ENCODE measurements around the gene FSTL5.
"Not testable (repeated sequence)": the region's sequence is repeated elsewhere in the genome, so short reads cannot be mapped to it uniquely, and the experiment has no call there.

FSTL5 gene

GRCh38 chr4:162131256-162131655 lies 32.5 kb downstream of the FSTL5 start:
- TF ChIP-seq CTCF (IDR thresholded peaks at IDR 0.05; ENCODE audit: low read depth, low read length): no peak
- no peak overlapping the region for H3K4me3 ChIP-seq (ENCODE audit: low read depth, low read length)

- no peak for TF ChIP-seq CTCF (IDR thresholded peaks at IDR 0.05; ENCODE audit: low read depth, low read length)
- no peak overlapping the region for H3K4me3 ChIP-seq (ENCODE audit: low read depth, low read length)
Measured at GRCh38 chr4:162126729-162127128, 37.1 kb downstream of the FSTL5 start.

- no peak for TF ChIP-seq CTCF (IDR thresholded peaks at IDR 0.05; ENCODE audit: low read depth, low read length)
Measured at GRCh38 chr4:162117051-162117450, 46.7 kb downstream of the FSTL5 start.

GRCh38 chr4:162116095-162116779 lies 47.6 kb downstream of the FSTL5 start:
- TF ChIP-seq CTCF (IDR thresholded peaks at IDR 0.05; ENCODE audit: low read depth, low read length): no peak
- H3K4me3 ChIP-seq (ENCODE audit: low read depth, low read length): no peak overlapping the region

More at GRCh38 chr4:162117051-162117450, 46.7 kb downstream of the FSTL5 start:
- H3K4me3 ChIP-seq (ENCODE audit: low read depth, low read length): no peak overlapping the region

GRCh38 chr4:162115333-162115732 lies 48.5 kb downstream of the FSTL5 start:
- H3K4me3 ChIP-seq (ENCODE audit: low read depth, low read length): no peak overlapping the region
- TF ChIP-seq CTCF (IDR thresholded peaks at IDR 0.05; ENCODE audit: low read depth, low read length): no peak

GRCh38 chr4:162111078-162111477 lies 52.7 kb downstream of the FSTL5 start:
- no peak overlapping the region for H3K4me3 ChIP-seq (ENCODE audit: low read depth, low read length)
- TF ChIP-seq CTCF (IDR thresholded peaks at IDR 0.05; ENCODE audit: low read depth, low read length): no peak

GRCh38 chr4:162104459-162105124 lies 59.2 kb downstream of the FSTL5 start:
- H3K4me3 ChIP-seq (ENCODE audit: low read depth, low read length): no peak overlapping the region
- no peak for TF ChIP-seq CTCF (IDR thresholded peaks at IDR 0.05; ENCODE audit: low read depth, low read length)

GRCh38 chr4:162103908-162104307 lies 59.9 kb downstream of the FSTL5 start:
- H3K4me3 ChIP-seq (ENCODE audit: low read depth, low read length): not testable (repeated sequence)

Data from WI38 (cell line).